Mesendoderm (in vitro differentiated cells): Measurements from ENCODE around the gene KAT6B.
"Not testable (repeated sequence)": the region's sequence is repeated elsewhere in the genome, so short reads cannot be mapped to it uniquely, and the experiment has no call there.

ENCODE experiments used
- DNase-seq: peaks from one replicate; pipeline ENCODE4 v3.0.0; 2013
- H2AK5ac ChIP-seq: 2 replicates; pipeline ENCODE4 v1.6.1; 2013; ENCODE audit warnings: low read length, inconsistent platforms
- H2BK120ac ChIP-seq: 2 replicates; pipeline ENCODE4 v1.6.1; 2013; ENCODE audit warnings: low read depth, mild to moderate bottlenecking, low read length, moderate library complexity, mixed read lengths
- H2BK15ac ChIP-seq: replicated peaks from 2 replicates; pipeline ENCODE4 v1.6.1; 2013; ENCODE audit warnings: low read depth, mild to moderate bottlenecking, moderate library complexity
- H2BK5ac ChIP-seq: 2 replicates; pipeline ENCODE4 v1.6.1; 2013; ENCODE audit warnings: low read length, inconsistent platforms
- H3K18ac ChIP-seq: 2 replicates; pipeline ENCODE4 v1.6.1; 2013; ENCODE audit warnings: mild to moderate bottlenecking, low read length, mixed read lengths
- H3K23ac ChIP-seq: one replicate; pipeline ENCODE4 v1.6.1; 2013; ENCODE audit warnings: low read length
- H3K27ac ChIP-seq: 2 replicates; pipeline ENCODE4 v1.5.1; 2013; ENCODE audit warnings: low read depth, mild to moderate bottlenecking, inconsistent platforms, low read length, moderate library complexity
- H3K27me3 ChIP-seq: 2 replicates; pipeline ENCODE4 v1.6.1; 2013; ENCODE audit warnings: low read length, control low read depth, mild to moderate bottlenecking, inconsistent platforms; ENCODE audit not compliant: insufficient read depth, poor library complexity
- H3K36me3 ChIP-seq: 2 replicates; pipeline ENCODE4 v1.6.1; 2013; ENCODE audit warnings: low read length, inconsistent platforms; ENCODE audit not compliant: control insufficient read depth, insufficient read depth
- H3K4ac ChIP-seq: one replicate; pipeline ENCODE4 v1.6.1; 2013; ENCODE audit warnings: low read depth, mild to moderate bottlenecking, low read length, moderate library complexity
- H3K4me1 ChIP-seq: 2 replicates; pipeline ENCODE4 v1.6.1; 2013; ENCODE audit warnings: low read depth, low read length, inconsistent platforms; ENCODE audit not compliant: control insufficient read depth
- H3K4me2 ChIP-seq: 2 replicates; pipeline ENCODE4 v1.6.1; 2013; ENCODE audit warnings: low read length
- H3K4me3 ChIP-seq: 2 replicates; pipeline ENCODE4 v1.5.1; 2013; ENCODE audit warnings: mild to moderate bottlenecking, low read length
- H3K56ac ChIP-seq: one replicate; pipeline ENCODE4 v1.6.1; 2013; ENCODE audit warnings: low read length
- H3K79me1 ChIP-seq: 2 replicates; pipeline ENCODE4 v1.6.1; 2013; ENCODE audit warnings: low read length, inconsistent platforms
- H3K79me2 ChIP-seq: 2 replicates; pipeline ENCODE4 v1.6.1; 2013; ENCODE audit warnings: mild to moderate bottlenecking, low read length; ENCODE audit not compliant: control insufficient read depth, insufficient read depth
- H3K9ac ChIP-seq: 2 replicates; pipeline ENCODE4 v1.6.1; 2013; ENCODE audit warnings: low read length, inconsistent platforms
- H4K5ac ChIP-seq: one replicate; pipeline ENCODE4 v1.6.1; 2013; ENCODE audit warnings: low read length
- H4K8ac ChIP-seq: one replicate; pipeline ENCODE4 v1.6.1; 2013; ENCODE audit warnings: low read depth, mild to moderate bottlenecking, control low read depth, low read length, moderate library complexity
- WGBS: extraction: QIAGEN DNeasy Blood & Tissue Kit; methylation state at CpG from one replicate; pipeline ENCODE4 v1.1.7; 2013; ENCODE audit warnings: low lambda C conversion rate, missing lambda C conversion rate; ENCODE audit not compliant: insufficient coverage; ENCODE audit errors: extremely low coverage; 5-methylcytosine and 5-hydroxymethylcytosine counted together

KAT6B gene

DNA sequence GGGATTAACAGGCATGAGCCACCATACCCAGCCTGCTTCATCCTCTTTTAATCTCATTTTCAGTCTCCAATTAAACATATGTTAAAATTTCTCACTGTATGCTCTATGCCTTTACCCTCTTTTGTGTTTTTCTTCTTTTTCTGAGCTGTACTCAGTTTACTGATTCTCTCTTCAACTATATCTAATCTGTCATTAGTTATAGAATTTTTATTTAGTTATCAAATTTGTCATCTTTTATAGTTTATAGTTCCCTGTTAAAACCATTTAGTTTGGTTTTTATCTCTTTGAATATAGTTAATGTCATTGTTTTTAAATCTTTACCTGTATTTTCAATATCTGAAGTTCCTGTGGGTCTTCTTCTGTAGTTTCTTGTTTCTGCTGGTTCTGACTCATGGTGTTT, 93.3 kb downstream of the KAT6B start:
- no peak overlapping the region for H2AK5ac ChIP-seq

DNA sequence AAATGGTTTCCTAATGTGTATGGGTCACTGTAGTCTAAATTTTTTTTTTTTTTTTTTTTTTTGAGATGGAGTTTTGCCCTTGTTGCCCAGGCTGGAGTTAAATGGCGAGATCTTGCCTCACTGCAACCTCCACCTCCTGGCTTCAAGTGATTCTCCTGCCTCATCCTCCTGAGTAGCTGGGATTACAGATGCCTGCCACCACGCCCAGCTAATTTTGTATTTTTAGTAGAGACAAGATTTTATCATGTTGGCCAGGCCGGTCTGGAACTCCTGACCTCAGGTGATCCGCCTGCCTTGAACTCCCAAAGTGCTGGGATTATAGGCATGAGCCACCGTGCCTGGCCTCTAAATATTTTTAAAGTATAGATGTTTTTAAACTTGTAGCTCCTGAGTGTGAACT, 94.7 kb downstream of the KAT6B start:
- H2AK5ac ChIP-seq, H3K4me2 ChIP-seq, H4K5ac ChIP-seq, H3K4me3 ChIP-seq, H3K79me1 ChIP-seq, H2BK5ac ChIP-seq, H3K4me1 ChIP-seq, H3K23ac ChIP-seq, H2BK120ac ChIP-seq, H3K4ac ChIP-seq, DNase-seq, H4K8ac ChIP-seq, H3K9ac ChIP-seq, H3K79me2 ChIP-seq, H3K36me3 ChIP-seq, H3K56ac ChIP-seq, H3K27me3 ChIP-seq: not testable (repeated sequence)
- Histone ChIP-seq H3K27ac (peak overlapping the region; percentile 18), H2BK15ac (peak overlapping the region; percentile 36), H3K18ac (peak overlapping the region; percentile 39)
- WGBS = no CpG with 5 or more reads among the region's 5 CpGs

More for the DNA sequence above, 93.3 kb downstream of the KAT6B start:
- Histone ChIP-seq H3K4me1 (peaks cover 7% of the 10 kb centered on the region), H3K79me1 (peaks cover 7% of the 10 kb centered on the region), H4K8ac (no peak overlapping the region), H3K9ac (no peak overlapping the region), H3K4me3 (no peak overlapping the region), H3K4ac (no peak overlapping the region), H3K36me3 (no peaks in the 10 kb centered on the region), H3K18ac (no peak overlapping the region), H3K23ac (no peak overlapping the region), H3K79me2 (peaks cover 3% of the 10 kb centered on the region), H2BK120ac (no peak overlapping the region), H3K27me3 (no peaks in the 10 kb centered on the region), H2BK15ac (no peak overlapping the region), H2BK5ac (no peak overlapping the region), H3K4me2 (no peak overlapping the region), H3K56ac (no peak overlapping the region), H3K27ac (no peak overlapping the region), H4K5ac (no peak overlapping the region)
- DNase-seq = no peak

DNA sequence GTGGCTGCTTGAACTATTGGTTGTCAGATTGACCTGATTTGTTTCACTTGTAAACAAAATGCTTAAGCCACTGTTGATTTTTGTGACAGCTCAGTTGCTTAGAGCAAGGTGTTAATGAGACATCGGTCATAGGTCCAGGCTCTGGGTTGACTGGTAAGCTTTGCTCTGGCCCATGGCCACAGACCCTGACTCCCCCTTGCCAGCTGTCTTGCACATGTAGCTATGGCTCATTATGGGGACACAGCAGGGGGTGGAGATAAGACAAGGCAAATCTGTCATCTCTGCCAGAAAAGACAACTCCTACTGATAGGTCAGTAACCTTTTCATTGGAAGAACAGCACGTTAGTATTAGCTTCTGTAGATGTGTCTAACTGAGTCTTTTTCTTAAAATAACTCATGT, 95.3 kb downstream of the KAT6B start:
- H3K36me3 ChIP-seq = no peaks in the 10 kb centered on the region
- no peak overlapping the region for H3K4ac ChIP-seq
- no CpG with 5 or more reads among the region's 2 CpGs for WGBS
- no peak overlapping the region for H3K23ac ChIP-seq
- H2BK120ac ChIP-seq = no peak overlapping the region
- no peak overlapping the region for H2AK5ac ChIP-seq
- peaks cover 4% of the 10 kb centered on the region for H3K79me1 ChIP-seq
- H3K4me1 ChIP-seq = peaks cover 7% of the 10 kb centered on the region
- no peaks in the 10 kb centered on the region for H3K27me3 ChIP-seq
- no peak overlapping the region for H4K8ac ChIP-seq
- H3K18ac ChIP-seq = no peak overlapping the region
- DNase-seq = peak; percentile 97
- H3K56ac ChIP-seq = no peak overlapping the region
- no peak overlapping the region for H2BK15ac ChIP-seq
- H2BK5ac ChIP-seq = no peak overlapping the region
- H3K4me2 ChIP-seq = no peak overlapping the region
- no peak overlapping the region for H4K5ac ChIP-seq
- H3K4me3 ChIP-seq = no peak overlapping the region
- H3K9ac ChIP-seq = no peak overlapping the region
- H3K79me2 ChIP-seq = peaks cover 3% of the 10 kb centered on the region
- H3K27ac ChIP-seq = no peak overlapping the region

DNA sequence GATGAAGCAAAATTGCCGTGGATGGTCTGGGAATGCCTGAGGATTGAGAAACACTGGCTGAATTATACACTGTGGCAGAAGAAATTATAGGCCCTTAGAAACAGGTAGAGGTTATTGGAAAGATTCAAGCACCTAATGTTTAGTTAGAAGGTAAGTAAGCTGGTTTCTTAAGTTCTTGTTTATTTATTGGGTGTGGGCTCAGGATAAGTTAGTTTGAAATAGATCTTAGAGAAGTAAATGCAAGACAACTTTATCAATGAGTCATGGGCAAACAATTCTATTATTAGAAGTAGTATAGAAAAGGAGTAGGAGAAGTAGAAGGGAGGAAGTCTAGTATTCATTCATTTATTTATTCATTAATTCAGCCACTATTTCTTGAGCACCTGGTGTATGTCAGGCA, 96.5 kb downstream of the KAT6B start:
- peak overlapping the region; percentile 43 for H4K8ac ChIP-seq
- no peak overlapping the region for H2BK120ac ChIP-seq
- H3K36me3 ChIP-seq = no peaks in the 10 kb centered on the region
- H2BK15ac ChIP-seq = no peak overlapping the region
- H3K4me3 ChIP-seq = no peak overlapping the region
- no peak overlapping the region for H4K5ac ChIP-seq
- H3K4me2 ChIP-seq = no peak overlapping the region
- no peak overlapping the region for H3K9ac ChIP-seq
- DNase-seq = no peak
- peaks cover 7% of the 10 kb centered on the region for H3K79me1 ChIP-seq
- no peak overlapping the region for H3K27ac ChIP-seq
- no peak overlapping the region for H3K18ac ChIP-seq
- H3K4me1 ChIP-seq = peaks cover 10% of the 10 kb centered on the region
- WGBS = no CpG with 5 or more reads among the region's 1 CpG
- no peak overlapping the region for H3K4ac ChIP-seq
- H2AK5ac ChIP-seq = no peak overlapping the region
- H3K56ac ChIP-seq = no peak overlapping the region
- H3K27me3 ChIP-seq = no peaks in the 10 kb centered on the region
- H3K79me2 ChIP-seq = peaks cover 3% of the 10 kb centered on the region
- no peak overlapping the region for H3K23ac ChIP-seq
- H2BK5ac ChIP-seq = no peak overlapping the region

DNA sequence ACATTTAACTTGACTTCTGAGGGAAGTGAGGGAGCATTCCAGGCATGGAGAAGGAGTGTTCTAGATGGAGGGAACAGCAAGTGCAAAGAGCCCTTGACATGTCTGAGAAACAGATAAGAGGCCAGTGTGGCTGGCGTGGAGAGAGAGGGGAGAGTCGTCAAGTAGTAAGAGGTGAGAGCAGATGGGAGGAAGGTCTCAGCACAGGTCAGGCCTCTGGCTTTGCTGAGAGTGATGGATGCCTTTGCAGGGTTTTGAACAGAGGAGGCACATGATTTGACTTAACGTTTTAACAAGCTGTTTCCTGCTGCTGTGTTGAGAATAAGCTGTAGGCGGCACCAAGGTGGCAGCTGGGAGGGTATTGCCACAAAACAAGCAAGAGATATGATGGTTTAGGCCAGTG, 97.2 kb downstream of the KAT6B start:
- no peak overlapping the region for H3K4ac ChIP-seq
- H2BK5ac ChIP-seq = no peak overlapping the region
- no peak overlapping the region for H3K56ac ChIP-seq
- no peak overlapping the region for H3K4me3 ChIP-seq
- H3K9ac ChIP-seq = no peak overlapping the region
- WGBS = no CpG with 5 or more reads among the region's 4 CpGs
- no peak overlapping the region for H4K8ac ChIP-seq
- DNase-seq = peak; percentile 80
- peaks cover 7% of the 10 kb centered on the region for H3K79me1 ChIP-seq
- H3K18ac ChIP-seq = no peak overlapping the region
- H3K27ac ChIP-seq = no peak overlapping the region
- H2AK5ac ChIP-seq = no peak overlapping the region
- H3K4me2 ChIP-seq = no peak overlapping the region
- no peaks in the 10 kb centered on the region for H3K36me3 ChIP-seq
- H2BK120ac ChIP-seq = no peak overlapping the region
- H3K79me2 ChIP-seq = peaks cover 3% of the 10 kb centered on the region
- H4K5ac ChIP-seq = no peak overlapping the region
- H3K23ac ChIP-seq = no peak overlapping the region
- no peaks in the 10 kb centered on the region for H3K27me3 ChIP-seq
- H2BK15ac ChIP-seq = no peak overlapping the region
- H3K4me1 ChIP-seq = peaks cover 10% of the 10 kb centered on the region

DNA sequence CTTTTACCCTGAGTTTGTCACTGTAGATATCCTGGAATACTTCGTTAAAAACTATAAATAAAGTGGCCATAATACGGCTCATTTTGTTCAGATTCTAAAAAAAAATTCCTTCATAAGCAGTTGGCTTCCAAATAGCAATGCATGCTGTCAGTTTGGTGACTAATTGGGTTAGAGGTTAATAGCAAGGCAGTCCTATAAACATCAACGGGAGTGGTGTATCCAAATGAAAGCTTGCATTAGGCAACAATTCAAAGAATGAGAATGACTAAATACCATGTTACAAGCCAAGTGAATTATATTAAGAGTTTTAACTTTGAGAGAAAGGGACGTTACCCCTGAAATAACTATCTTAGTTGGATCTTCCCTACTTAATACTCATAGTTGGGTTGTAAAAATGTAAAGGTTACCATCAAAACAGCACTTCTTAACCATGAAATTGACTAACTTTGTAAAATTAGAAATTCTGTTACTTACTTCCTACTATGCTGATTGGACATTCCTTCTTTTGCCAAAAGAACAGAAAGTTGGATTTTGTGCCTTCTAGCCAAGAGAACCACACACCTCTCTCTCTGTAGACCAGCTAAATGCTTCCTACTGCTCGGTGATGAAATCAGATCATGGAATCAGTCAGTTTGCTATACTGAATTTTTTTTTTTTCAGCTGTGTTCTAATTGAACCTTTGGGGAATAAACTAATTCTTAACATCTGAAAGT, 98.0 kb downstream of the KAT6B start:
- Histone ChIP-seq H2AK5ac (no peak overlapping the region), H3K4ac (no peak overlapping the region), H4K8ac (no peak overlapping the region), H3K56ac (no peak overlapping the region), H4K5ac (no peak overlapping the region), H3K27ac (no peak overlapping the region), H2BK15ac (no peak overlapping the region), H2BK5ac (no peak overlapping the region), H3K79me2 (peaks cover 3% of the 10 kb centered on the region), H3K4me1 (peaks cover 10% of the 10 kb centered on the region), H3K79me1 (peaks cover 7% of the 10 kb centered on the region), H3K4me3 (no peak overlapping the region), H3K36me3 (no peaks in the 10 kb centered on the region), H3K9ac (no peak overlapping the region), H2BK120ac (no peak overlapping the region), H3K27me3 (no peaks in the 10 kb centered on the region), H3K18ac (no peak overlapping the region), H3K4me2 (no peak overlapping the region), H3K23ac (no peak overlapping the region)
- peak; percentile 46 for DNase-seq
- no CpG with 5 or more reads among the region's 5 CpGs for WGBS
